Endothelial cell (in vitro differentiated cells): ENCODE measurements around the gene OR52K2. TPM values are rescaled to one million over a fixed set of nuclear protein-coding genes. Genes with fewer than 3 reads are reported as not detected.
"Not testable (repeated sequence)": the region's sequence is repeated elsewhere in the genome, so short reads cannot be mapped to it uniquely, and the experiment has no call there.

Experiments used
- DNase-seq: peaks from one replicate; pipeline ENCODE4 v3.0.0; 2021; ENCODE audit warnings: low spot score
- H3K27ac Mint-ChIP-seq: one replicate; pipeline ENCODE4 v1.8.0; 2021; ENCODE audit warnings: mixed read lengths, inconsistent platforms; ENCODE audit not compliant: unreplicated experiment
- H3K27me3 Mint-ChIP-seq: one replicate; pipeline ENCODE4 v1.8.0; 2021; ENCODE audit warnings: mild to moderate bottlenecking, moderate library complexity, mixed read lengths, inconsistent platforms; ENCODE audit not compliant: unreplicated experiment
- H3K36me3 Mint-ChIP-seq: one replicate; pipeline ENCODE4 v1.8.0; 2021; ENCODE audit warnings: mild to moderate bottlenecking, low read depth, mixed read lengths, inconsistent platforms; ENCODE audit not compliant: unreplicated experiment
- H3K4me1 Mint-ChIP-seq: one replicate; pipeline ENCODE4 v1.8.0; 2021; ENCODE audit warnings: mild to moderate bottlenecking, mixed read lengths, inconsistent platforms; ENCODE audit not compliant: unreplicated experiment
- H3K4me3 Mint-ChIP-seq: one replicate; pipeline ENCODE4 v1.8.0; 2021; ENCODE audit warnings: mild to moderate bottlenecking, mixed read lengths, inconsistent platforms; ENCODE audit not compliant: unreplicated experiment
- H3K9me3 Mint-ChIP-seq: one replicate; pipeline ENCODE4 v1.8.0; 2021; ENCODE audit warnings: mixed read lengths, inconsistent platforms; ENCODE audit not compliant: unreplicated experiment
- CTCF ChIP-seq: fragments of 200-600 bp; sonication (generic); IDR thresholded peaks from one replicate; pipeline ENCODE4 v1.5.0; 2021; ENCODE audit warnings: antibody characterized with exemption; ENCODE audit not compliant: unreplicated experiment
- long read RNA-seq: library from polyadenylated mRNA; unstranded; transcript quantifications from one replicate; pipeline ENCODE4 v2.0.0, GENCODE V29; 2020; ENCODE audit not compliant: unreplicated experiment
- total RNA-seq: library from RNA; stranded (reverse); fragmentation: NEBNext Ultra II Directional; extraction: Animal tissue kit (Norgen Biotek cat#: 25700); gene quantifications from one replicate; pipeline ENCODE4 v1.2.1, GENCODE V29; 2021; ENCODE audit not compliant: unreplicated experiment

OR52K2 gene
- not detected for total RNA-seq
- long read RNA-seq = 0 reads

GRCh38 chr11:4448995-4449394 is at the start of gene OR52K2:
Gene OR52K2 (plus strand): TSS chr11:4449295. CDS start chr11:4449340, 45 bp downstream.
- no peak for TF ChIP-seq CTCF
- H3K4me1 Mint-ChIP-seq = no peaks in the 10 kb centered on the region
- DNase-seq = no peak
- no peaks in the 10 kb centered on the region for H3K36me3 Mint-ChIP-seq
- H3K9me3 Mint-ChIP-seq = no peaks in the 10 kb centered on the region
- no peak within 1 kb of the TSS for H3K4me3 Mint-ChIP-seq
- no peak within 1 kb of the TSS for H3K27ac Mint-ChIP-seq
- no peaks in the 10 kb centered on the region for H3K27me3 Mint-ChIP-seq

- H3K27ac Mint-ChIP-seq, DNase-seq, H3K36me3 Mint-ChIP-seq, H3K4me1 Mint-ChIP-seq, H3K4me3 Mint-ChIP-seq, H3K27me3 Mint-ChIP-seq, H3K9me3 Mint-ChIP-seq: not testable (repeated sequence)
Measured at GRCh38 chr11:4406206-4406605, 42.9 kb upstream of the OR52K2 start.

DNA sequence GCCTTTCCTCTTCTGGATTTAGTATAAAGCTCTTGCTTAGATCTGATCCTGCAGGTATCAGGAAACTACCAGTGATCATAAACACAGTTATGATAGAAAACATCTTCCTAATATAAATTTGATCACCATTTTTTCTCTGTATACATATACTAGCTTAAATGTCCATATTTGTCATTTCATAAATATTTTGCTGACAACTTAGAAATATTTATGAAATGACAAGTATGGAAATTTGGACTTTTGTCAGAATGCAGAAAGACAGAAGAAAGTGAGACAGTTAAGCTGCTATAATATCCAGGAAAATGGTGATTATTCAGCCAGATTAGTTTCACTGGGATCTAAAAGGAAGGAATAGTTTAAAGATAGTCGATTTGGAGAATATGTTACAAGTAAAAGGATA is 32.8 kb upstream of the OR52K2 start:
- DNase-seq = no peak
- H3K9me3 Mint-ChIP-seq = no peaks in the 10 kb centered on the region
- H3K27me3 Mint-ChIP-seq = no peaks in the 10 kb centered on the region
- H3K4me3 Mint-ChIP-seq = no peak overlapping the region
- H3K4me1 Mint-ChIP-seq = no peaks in the 10 kb centered on the region
- no peak overlapping the region for H3K27ac Mint-ChIP-seq
- no peak for TF ChIP-seq CTCF
- H3K36me3 Mint-ChIP-seq = no peaks in the 10 kb centered on the region

DNA sequence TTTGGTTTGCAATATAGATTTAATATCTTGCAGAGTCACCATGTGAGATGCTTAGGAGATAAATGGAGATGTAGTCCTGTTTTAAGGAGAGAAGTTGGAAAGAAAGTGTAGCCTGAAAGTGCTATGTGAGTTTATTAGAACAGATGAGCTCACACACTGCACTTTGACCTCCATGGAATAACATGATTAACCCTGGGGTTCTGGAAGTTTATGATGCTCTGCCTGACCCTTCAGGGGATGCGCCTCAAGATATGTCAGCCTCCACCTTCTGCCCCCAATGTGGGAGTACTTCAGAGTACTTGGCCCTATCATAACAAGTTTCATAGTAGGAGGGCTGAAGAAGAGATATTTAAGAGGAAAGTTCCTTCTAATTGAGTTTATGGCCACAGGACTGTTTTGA is 32.3 kb upstream of the OR52K2 start:
- Mint-ChIP-seq H3K4me1 (no peaks in the 10 kb centered on the region), H3K27ac (no peak overlapping the region), H3K27me3 (no peaks in the 10 kb centered on the region), H3K36me3 (no peaks in the 10 kb centered on the region), H3K9me3 (no peaks in the 10 kb centered on the region), H3K4me3 (no peak overlapping the region)
- no peak for TF ChIP-seq CTCF
- no peak for DNase-seq

DNA sequence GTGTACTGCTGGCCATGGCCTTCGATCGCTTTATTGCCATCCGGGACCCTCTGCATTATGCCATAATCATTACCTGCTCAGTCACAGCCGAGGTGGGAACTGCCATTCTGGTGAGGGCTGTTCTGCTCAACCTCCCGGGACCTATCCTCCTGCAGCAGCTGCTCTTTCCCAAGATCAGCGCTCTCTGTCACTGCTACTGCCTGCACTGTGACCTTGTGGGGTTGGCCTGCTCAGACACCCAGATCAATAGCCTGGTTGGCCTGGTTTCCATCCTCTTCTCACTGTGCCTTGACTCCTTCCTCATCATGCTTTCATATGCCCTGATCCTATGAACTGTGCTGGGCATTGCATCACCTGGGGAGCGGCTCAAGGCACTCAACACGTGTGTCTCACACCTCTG is 30.7 kb upstream of the OR52K2 start:
- no peak overlapping the region for H3K4me3 Mint-ChIP-seq
- H3K27ac Mint-ChIP-seq = no peak overlapping the region

More for the DNA sequence above, 30.7 kb upstream of the OR52K2 start:
- no peak for TF ChIP-seq CTCF
- DNase-seq = no peak
- H3K9me3 Mint-ChIP-seq = no peaks in the 10 kb centered on the region
- no peaks in the 10 kb centered on the region for H3K36me3 Mint-ChIP-seq
- H3K4me1 Mint-ChIP-seq = no peaks in the 10 kb centered on the region
- no peaks in the 10 kb centered on the region for H3K27me3 Mint-ChIP-seq
